Activated naive CD4-positive, alpha-beta T cell treated with anti-CD3 and anti-CD28 coated beads for 36 hours (primary cell): ENCODE results near the gene OR6T1. TPM values are rescaled to one million over a fixed set of nuclear protein-coding genes. Genes with fewer than 3 reads are reported as not detected.

Experiments
- CTCF ChIA-PET: fragments of 350-600 bp; sonication (Branson Sonifier 250); formaldehyde crosslinking; loops from one replicate; lab custom pipeline; 2021; ENCODE audit warnings: antibody characterized with exemption; lab: Charles Lee
- DNase-seq: peaks from one replicate; pipeline ENCODE4 v3.0.0-alpha.2; 2020
- H3K27ac Mint-ChIP-seq: one replicate; pipeline ENCODE4 v1.8.0; 2021; ENCODE audit warnings: mild to moderate bottlenecking, mixed read lengths
- H3K27me3 Mint-ChIP-seq: one replicate; pipeline ENCODE4 v1.8.0; 2021; ENCODE audit warnings: low read depth, mixed read lengths
- H3K36me3 Mint-ChIP-seq: one replicate; pipeline ENCODE4 v1.8.0; 2021; ENCODE audit warnings: low read depth, mixed read lengths
- H3K4me1 Mint-ChIP-seq: one replicate; pipeline ENCODE4 v1.8.0; 2021; ENCODE audit warnings: low read depth, mixed read lengths
- H3K4me3 Mint-ChIP-seq: one replicate; pipeline ENCODE4 v1.8.0; 2021; ENCODE audit warnings: mild to moderate bottlenecking, moderate library complexity, mixed read lengths
- H3K9me3 Mint-ChIP-seq: one replicate; pipeline ENCODE4 v1.8.0; 2021; ENCODE audit warnings: mixed read lengths
- intact Hi-C: fragments of 100-400 bp; cut with micrococcal nuclease; formaldehyde crosslinking; loops from one replicate; pipeline ENCODE4 v1.15.1; 2023
- total RNA-seq, 2 experiments: library from RNA; stranded (reverse); gene quantifications; one replicate each; pipeline ENCODE4 v1.2.3, GENCODE V29; 2021

The OR6T1 gene, protein sequence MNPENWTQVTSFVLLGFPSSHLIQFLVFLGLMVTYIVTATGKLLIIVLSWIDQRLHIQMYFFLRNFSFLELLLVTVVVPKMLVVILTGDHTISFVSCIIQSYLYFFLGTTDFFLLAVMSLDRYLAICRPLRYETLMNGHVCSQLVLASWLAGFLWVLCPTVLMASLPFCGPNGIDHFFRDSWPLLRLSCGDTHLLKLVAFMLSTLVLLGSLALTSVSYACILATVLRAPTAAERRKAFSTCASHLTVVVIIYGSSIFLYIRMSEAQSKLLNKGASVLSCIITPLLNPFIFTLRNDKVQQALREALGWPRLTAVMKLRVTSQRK
- total RNA-seq, result not detected

DNA sequence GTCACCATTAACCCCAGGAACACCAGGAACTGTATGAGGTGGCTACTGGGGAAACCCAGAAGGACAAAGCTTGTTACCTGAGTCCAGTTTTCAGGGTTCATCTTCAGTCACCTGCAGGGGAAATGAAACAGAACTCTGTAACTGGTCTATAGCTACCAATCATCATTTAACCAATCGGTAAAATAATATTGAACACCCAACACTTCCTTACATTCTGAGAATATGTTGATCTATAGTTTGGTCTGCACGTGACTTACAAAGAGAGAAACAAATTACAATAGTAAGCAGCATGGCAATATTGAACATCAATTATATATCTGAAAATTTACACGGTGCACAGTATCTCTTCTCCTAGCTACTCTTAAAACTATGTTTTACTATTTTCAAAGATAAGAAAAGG, at the start of gene OR6T1:
Gene OR6T1 (minus strand): TSS at position 101 of the 400 bp plus-strand sequence. CDS start 0 bp downstream, at position 101.
- no peaks in the 10 kb centered on the region for H3K9me3 Mint-ChIP-seq
- H3K27ac Mint-ChIP-seq, result no peak within 1 kb of the TSS
- intact Hi-C loops, result no loop called here
- H3K4me3 Mint-ChIP-seq, result no peak within 1 kb of the TSS
- no peaks in the 10 kb centered on the region for H3K4me1 Mint-ChIP-seq
- CTCF ChIA-PET, result no interaction called here
- no peaks in the 10 kb centered on the region for H3K36me3 Mint-ChIP-seq
- DNase-seq, result no peak
- H3K27me3 Mint-ChIP-seq, result peaks cover 15% of the 10 kb centered on the region

DNA sequence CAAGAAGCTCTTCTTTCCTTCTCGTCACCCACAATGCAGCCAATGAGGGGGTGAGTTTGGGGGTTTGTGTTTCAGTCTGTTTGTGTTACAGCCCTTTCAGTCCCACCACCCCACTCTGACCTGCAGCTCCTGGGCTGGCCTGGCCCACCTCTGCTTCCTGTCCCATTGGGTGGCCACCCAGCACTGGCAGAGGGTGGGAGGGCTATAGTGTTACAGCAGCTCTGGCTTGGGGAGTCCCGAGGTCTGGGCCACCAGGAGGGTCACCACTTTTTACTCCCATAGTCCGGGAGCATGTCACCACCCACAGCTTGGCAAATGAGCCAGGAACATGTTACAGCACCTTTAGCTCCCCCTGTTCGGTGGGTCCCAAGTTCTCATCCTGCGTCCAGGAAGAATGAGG, 35.7 kb upstream of the OR6T1 start:
- peaks cover 9% of the 10 kb centered on the region for H3K27me3 Mint-ChIP-seq
- H3K4me3 Mint-ChIP-seq, result no peak overlapping the region
- no peak overlapping the region for H3K27ac Mint-ChIP-seq
- H3K4me1 Mint-ChIP-seq, result no peaks in the 10 kb centered on the region
- peaks cover 11% of the 10 kb centered on the region for H3K9me3 Mint-ChIP-seq
- intact Hi-C loops, result no loop called here
- DNase-seq, result no peak
- CTCF ChIA-PET, result no interaction called here
- H3K36me3 Mint-ChIP-seq, result peaks cover 1% of the 10 kb centered on the region

- no peaks in the 10 kb centered on the region for H3K4me1 Mint-ChIP-seq
- CTCF ChIA-PET, result no interaction called here
- H3K4me3 Mint-ChIP-seq, result no peak within 1 kb of the TSS
- H3K36me3 Mint-ChIP-seq, result no peaks in the 10 kb centered on the region
- DNase-seq, result no peak
- H3K27me3 Mint-ChIP-seq, result peaks cover 5% of the 10 kb centered on the region
- intact Hi-C loops, result no loop called here
- no peak within 1 kb of the TSS for H3K27ac Mint-ChIP-seq
- H3K9me3 Mint-ChIP-seq, result peaks cover 7% of the 10 kb centered on the region
Measured at GRCh38 chr11:123977731-123978347, 34.2 kb upstream of the OR6T1 start, which contains the start of gene OR10S1. Gene OR10S1 (minus strand): TSS chr11:123977781. CDS start chr11:123977664, 117 bp downstream.

- no peaks in the 10 kb centered on the region for H3K4me1 Mint-ChIP-seq
- CTCF ChIA-PET, result no interaction called here
- H3K36me3 Mint-ChIP-seq, result no peaks in the 10 kb centered on the region
- H3K27me3 Mint-ChIP-seq, result peaks cover 5% of the 10 kb centered on the region
- no peak overlapping the region for H3K4me3 Mint-ChIP-seq
- intact Hi-C loops, result no loop called here
- peaks cover 1% of the 10 kb centered on the region for H3K9me3 Mint-ChIP-seq
- H3K27ac Mint-ChIP-seq, result no peak overlapping the region
- no peak for DNase-seq
Measured at GRCh38 chr11:123976770-123977560, 33.3 kb upstream of the OR6T1 start.

DNA sequence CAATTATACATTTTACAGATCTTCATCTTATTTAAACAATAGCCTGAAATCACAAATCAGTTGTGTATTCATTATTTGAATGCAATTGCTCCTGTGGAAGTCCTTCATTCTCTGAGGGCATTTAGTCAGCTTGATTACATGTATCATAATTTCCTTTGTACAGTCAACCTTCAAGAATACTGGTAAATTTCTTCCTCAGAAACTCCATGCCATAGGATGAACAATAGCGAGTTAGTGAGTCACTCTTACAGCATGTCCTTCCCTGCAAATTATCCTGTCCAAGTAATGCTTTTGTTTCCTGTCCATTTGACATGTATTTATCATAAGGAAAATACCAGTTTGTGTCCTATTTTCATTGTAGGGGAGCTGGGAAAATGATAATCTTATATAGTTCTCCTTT, 30.2 kb upstream of the OR6T1 start:
- intact Hi-C loops, result no loop called here
- peaks cover 8% of the 10 kb centered on the region for H3K27me3 Mint-ChIP-seq
- DNase-seq, result no peak
- CTCF ChIA-PET, result no interaction called here
- no peaks in the 10 kb centered on the region for H3K9me3 Mint-ChIP-seq
- no peaks in the 10 kb centered on the region for H3K4me1 Mint-ChIP-seq
- H3K4me3 Mint-ChIP-seq, result no peak overlapping the region
- H3K27ac Mint-ChIP-seq, result no peak overlapping the region
- no peaks in the 10 kb centered on the region for H3K36me3 Mint-ChIP-seq

- CTCF ChIA-PET, result no interaction called here
- no peaks in the 10 kb centered on the region for H3K36me3 Mint-ChIP-seq
- H3K27me3 Mint-ChIP-seq, result peaks cover 7% of the 10 kb centered on the region
- no peak overlapping the region for H3K27ac Mint-ChIP-seq
- no peaks in the 10 kb centered on the region for H3K4me1 Mint-ChIP-seq
- DNase-seq, result no peak
- H3K4me3 Mint-ChIP-seq, result no peak overlapping the region
- H3K9me3 Mint-ChIP-seq, result peaks cover 6% of the 10 kb centered on the region
- intact Hi-C loops, result no loop called here
Measured at GRCh38 chr11:123956752-123957151, 13.1 kb upstream of the OR6T1 start.

GRCh38 chr11:123945132-123945531, 1.5 kb upstream of the OR6T1 start:
- Mint-ChIP-seq H3K9me3 (no peaks in the 10 kb centered on the region), H3K4me1 (no peaks in the 10 kb centered on the region), H3K4me3 (no peak overlapping the region), H3K36me3 (no peaks in the 10 kb centered on the region), H3K27me3 (peaks cover 11% of the 10 kb centered on the region), H3K27ac (no peak overlapping the region)
- no peak for DNase-seq
- CTCF ChIA-PET, result no interaction called here
- intact Hi-C loops, result no loop called here

GRCh38 chr11:123942413-123942812, 1.2 kb downstream of the OR6T1 start:
- Mint-ChIP-seq H3K9me3 (no peaks in the 10 kb centered on the region), H3K4me1 (no peaks in the 10 kb centered on the region)
- CTCF ChIA-PET, result no interaction called here

GRCh38 chr11:123939317-123939716, 4.3 kb downstream of the OR6T1 start, which contains the start of gene OR4D5:
Gene OR4D5 (plus strand): TSS chr11:123939617. CDS start chr11:123939617, 0 bp downstream.
- Mint-ChIP-seq H3K36me3 (no peaks in the 10 kb centered on the region), H3K27ac (no peak within 1 kb of the TSS), H3K27me3 (peaks cover 12% of the 10 kb centered on the region), H3K4me3 (no peak within 1 kb of the TSS), H3K4me1 (no peaks in the 10 kb centered on the region), H3K9me3 (no peaks in the 10 kb centered on the region)
- CTCF ChIA-PET, result no interaction called here
- no peak for DNase-seq
- intact Hi-C loops, result no loop called here

More at GRCh38 chr11:123942413-123942812, 1.2 kb downstream of the OR6T1 start:
- Mint-ChIP-seq H3K4me3 (no peak overlapping the region), H3K27me3 (peaks cover 15% of the 10 kb centered on the region), H3K27ac (no peak overlapping the region), H3K36me3 (no peaks in the 10 kb centered on the region)
- DNase-seq, result no peak
- intact Hi-C loops, result no loop called here

- H3K36me3 Mint-ChIP-seq, result no peaks in the 10 kb centered on the region
- H3K27me3 Mint-ChIP-seq, result peaks cover 1% of the 10 kb centered on the region
- no peaks in the 10 kb centered on the region for H3K4me1 Mint-ChIP-seq
- H3K4me3 Mint-ChIP-seq, result no peak overlapping the region
- CTCF ChIA-PET, result no interaction called here
- H3K27ac Mint-ChIP-seq, result no peak overlapping the region
- no peak for DNase-seq
- no peaks in the 10 kb centered on the region for H3K9me3 Mint-ChIP-seq
- intact Hi-C loops, result no loop called here
Measured at GRCh38 chr11:123924027-123924426, 19.6 kb downstream of the OR6T1 start.

GRCh38 chr11:123920943-123921342, 22.7 kb downstream of the OR6T1 start:
- H3K4me3 Mint-ChIP-seq, result no peak overlapping the region
- intact Hi-C loops, result no loop called here
- CTCF ChIA-PET, result no interaction called here

GRCh38 chr11:123905826-123906225, 37.8 kb downstream of the OR6T1 start:
- no peaks in the 10 kb centered on the region for H3K36me3 Mint-ChIP-seq
- no peaks in the 10 kb centered on the region for H3K27me3 Mint-ChIP-seq
- DNase-seq, result no peak
- H3K4me3 Mint-ChIP-seq, result no peak overlapping the region
- H3K27ac Mint-ChIP-seq, result no peak overlapping the region
- CTCF ChIA-PET, result no interaction called here
- no peaks in the 10 kb centered on the region for H3K4me1 Mint-ChIP-seq
- intact Hi-C loops, result no loop called here
- H3K9me3 Mint-ChIP-seq, result no peaks in the 10 kb centered on the region

More at GRCh38 chr11:123920943-123921342, 22.7 kb downstream of the OR6T1 start:
- Mint-ChIP-seq H3K4me1 (no peaks in the 10 kb centered on the region), H3K27me3 (no peaks in the 10 kb centered on the region), H3K9me3 (no peaks in the 10 kb centered on the region), H3K27ac (no peak overlapping the region), H3K36me3 (no peaks in the 10 kb centered on the region)
- DNase-seq, result no peak
